ENCODE results near the gene TLE7.

TLE7 gene

GRCh38 chr16:71430744-71431143 is 11.1 kb downstream of the TLE7 start:
- H3K27ac ChIP-seq (ENCODE audit: low read depth, low read length) = no peak overlapping the region
- no peak overlapping the region for H3K4me2 ChIP-seq (ENCODE audit: low read depth, low read length, poor library complexity, severe bottlenecking)
- no peak overlapping the region for H2AFZ ChIP-seq (ENCODE audit: low read depth, low read length, severe bottlenecking)
- TF ChIP-seq EZH2phosphoT487 (conservative IDR thresholded peaks at IDR 0.05; ENCODE audit: low read length) (no peak), CTCF (IDR thresholded peaks at IDR 0.05; ENCODE audit: insufficient read depth, low read length, poor library complexity, severe bottlenecking) (no peak)
- H4K20me1 ChIP-seq (ENCODE audit: low read depth, low read length) = no peaks in the 10 kb centered on the region
- no peak overlapping the region for H3K9ac ChIP-seq (ENCODE audit: low read length)
- no peaks in the 10 kb centered on the region for H3K9me3 ChIP-seq (ENCODE audit: insufficient read depth, low read length)
- H3K9me2 ChIP-seq (replicated peaks; ENCODE audit: insufficient read depth, low read length) = no peaks in the 10 kb centered on the region
- H3K4me3 ChIP-seq (ENCODE audit: insufficient read depth, low read length, poor library complexity, severe bottlenecking) = no peak overlapping the region
- no peaks in the 10 kb centered on the region for H3K79me2 ChIP-seq (ENCODE audit: insufficient read depth, low read length)
- H3K36me3 ChIP-seq (ENCODE audit: low read length) = no peaks in the 10 kb centered on the region
- no peaks in the 10 kb centered on the region for H3K27me3 ChIP-seq (ENCODE audit: low read length)
- no peaks in the 10 kb centered on the region for H3F3A ChIP-seq (ENCODE audit: insufficient read depth)

GRCh38 chr16:71429581-71429980 is 12.3 kb downstream of the TLE7 start:
- H3K9me3 ChIP-seq (ENCODE audit: insufficient read depth, low read length) = no peaks in the 10 kb centered on the region
- H3K4me3 ChIP-seq (ENCODE audit: insufficient read depth, low read length, poor library complexity, severe bottlenecking) = no peak overlapping the region
- no peaks in the 10 kb centered on the region for H3F3A ChIP-seq (ENCODE audit: insufficient read depth)
- no peaks in the 10 kb centered on the region for H3K36me3 ChIP-seq (ENCODE audit: low read length)
- H3K9me2 ChIP-seq (replicated peaks; ENCODE audit: insufficient read depth, low read length) = no peaks in the 10 kb centered on the region
- no peak overlapping the region for H3K4me2 ChIP-seq (ENCODE audit: low read depth, low read length, poor library complexity, severe bottlenecking)
- H3K9ac ChIP-seq (ENCODE audit: low read length) = no peak overlapping the region
- H3K27ac ChIP-seq (ENCODE audit: low read depth, low read length) = no peak overlapping the region
- TF ChIP-seq CTCF (IDR thresholded peaks at IDR 0.05; ENCODE audit: insufficient read depth, low read length, poor library complexity, severe bottlenecking) (no peak), EZH2phosphoT487 (conservative IDR thresholded peaks at IDR 0.05; ENCODE audit: low read length) (no peak)
- no peak overlapping the region for H2AFZ ChIP-seq (ENCODE audit: low read depth, low read length, severe bottlenecking)
- H4K20me1 ChIP-seq (ENCODE audit: low read depth, low read length) = no peaks in the 10 kb centered on the region
- H3K27me3 ChIP-seq (ENCODE audit: low read length) = no peaks in the 10 kb centered on the region
- no peaks in the 10 kb centered on the region for H3K79me2 ChIP-seq (ENCODE audit: insufficient read depth, low read length)

GRCh38 chr16:71428883-71429282 is 13.0 kb downstream of the TLE7 start:
- Histone ChIP-seq H3K9me2 (replicated peaks; ENCODE audit: insufficient read depth, low read length) (no peaks in the 10 kb centered on the region), H3K27me3 (ENCODE audit: low read length) (no peaks in the 10 kb centered on the region), H3K4me3 (ENCODE audit: insufficient read depth, low read length, poor library complexity, severe bottlenecking) (no peak overlapping the region), H3K9ac (ENCODE audit: low read length) (no peak overlapping the region), H3F3A (ENCODE audit: insufficient read depth) (no peaks in the 10 kb centered on the region), H3K36me3 (ENCODE audit: low read length) (no peaks in the 10 kb centered on the region), H3K4me2 (ENCODE audit: low read depth, low read length, poor library complexity, severe bottlenecking) (no peak overlapping the region), H4K20me1 (ENCODE audit: low read depth, low read length) (no peaks in the 10 kb centered on the region), H3K79me2 (ENCODE audit: insufficient read depth, low read length) (no peaks in the 10 kb centered on the region), H3K9me3 (ENCODE audit: insufficient read depth, low read length) (no peaks in the 10 kb centered on the region), H3K27ac (ENCODE audit: low read depth, low read length) (no peak overlapping the region), H2AFZ (ENCODE audit: low read depth, low read length, severe bottlenecking) (no peak overlapping the region)
- TF ChIP-seq EZH2phosphoT487 (conservative IDR thresholded peaks at IDR 0.05; ENCODE audit: low read length) (no peak), CTCF (IDR thresholded peaks at IDR 0.05; ENCODE audit: insufficient read depth, low read length, poor library complexity, severe bottlenecking) (no peak)

Measured in SU-DHL-6 (cell line).